Lower leg skin (tissue), 3 donors: Measurements from ENCODE around the gene CIB4.
"Not testable (repeated sequence)": the region's sequence is repeated elsewhere in the genome, so short reads cannot be mapped to it uniquely, and the experiment has no call there.

Experiments used
- CTCF ChIP-seq, 3 donors: fragments of 450-650 bp; IDR thresholded peaks; one replicate each; pipeline ENCODE4 v1.5.1; 2016; ENCODE audit warnings: antibody characterized with exemption in 3 of 3, mild to moderate bottlenecking in 3 of 3, moderate library complexity in 2 of 3
- POLR2A ChIP-seq, 2 donors: fragments of 450-650 bp; IDR thresholded peaks; one replicate each; pipeline ENCODE4 v1.6.1; 2016 to 2017; ENCODE audit warnings: antibody characterized with exemption in 2 of 2, mild to moderate bottlenecking in 1 of 2, moderate library complexity in 1 of 2

- not testable (repeated sequence) for TF ChIP-seq CTCF, POLR2A (IDR thresholded peaks at IDR 0.05)
These were observed 24.1 kb upstream of the CIB4 start for GRCh38 chr2:26665296-26665695.
